BE2C (cell line): ENCODE data around the gene CAMK2D.

Experiments used
- DNase-seq: peaks from one replicate; pipeline ENCODE4 v3.0.0-alpha.2; 2020
- H3K27me3 ChIP-seq: fragments of 250-450 bp; sonication (Bioruptor Pico); 2 replicates; pipeline ENCODE4 v1.5.1; 2020; ENCODE audit warnings: mild to moderate bottlenecking
- H3K36me3 ChIP-seq: fragments of 250-450 bp; sonication (Bioruptor Pico); 2 replicates; pipeline ENCODE4 v1.5.1; 2020; ENCODE audit warnings: mild to moderate bottlenecking
- H3K4me1 ChIP-seq: fragments of 250-450 bp; sonication (Bioruptor Pico); 2 replicates; pipeline ENCODE4 v1.5.1; 2020
- H3K4me3 ChIP-seq: 2 replicates; pipeline ENCODE4 v1.5.1; 2011; ENCODE audit warnings: low read depth, low read length
- H3K9me3 ChIP-seq: fragments of 250-450 bp; sonication (Bioruptor Pico); 2 replicates; pipeline ENCODE4 v1.5.1; 2020
- CTCF ChIP-seq: IDR thresholded peaks from 2 replicates; pipeline ENCODE4 v1.5.1; 2012; ENCODE audit warnings: mild to moderate bottlenecking, low read depth, low read length

CAMK2D gene

DNA sequence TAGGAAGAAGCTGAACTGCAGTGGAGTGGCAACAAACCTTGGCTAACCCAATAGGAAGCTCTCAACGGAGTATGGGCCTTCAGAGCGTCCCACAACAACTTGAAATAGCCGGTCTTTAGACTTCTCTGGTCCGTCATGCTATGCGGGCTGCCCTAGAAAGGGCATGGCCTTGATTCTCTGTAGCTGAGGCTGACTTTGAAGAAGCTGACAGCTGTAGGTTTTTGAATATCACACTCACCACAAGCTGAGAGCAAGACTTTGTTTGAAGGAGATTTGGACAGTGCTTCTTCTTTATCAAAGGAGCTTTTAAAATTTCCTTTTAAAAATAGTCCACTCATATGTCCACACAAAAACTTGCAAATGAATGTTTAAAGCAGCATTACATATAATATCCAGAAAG is 322.9 kb downstream of the CAMK2D start:
- H3K9me3 ChIP-seq: no peaks in the 10 kb centered on the region

DNA sequence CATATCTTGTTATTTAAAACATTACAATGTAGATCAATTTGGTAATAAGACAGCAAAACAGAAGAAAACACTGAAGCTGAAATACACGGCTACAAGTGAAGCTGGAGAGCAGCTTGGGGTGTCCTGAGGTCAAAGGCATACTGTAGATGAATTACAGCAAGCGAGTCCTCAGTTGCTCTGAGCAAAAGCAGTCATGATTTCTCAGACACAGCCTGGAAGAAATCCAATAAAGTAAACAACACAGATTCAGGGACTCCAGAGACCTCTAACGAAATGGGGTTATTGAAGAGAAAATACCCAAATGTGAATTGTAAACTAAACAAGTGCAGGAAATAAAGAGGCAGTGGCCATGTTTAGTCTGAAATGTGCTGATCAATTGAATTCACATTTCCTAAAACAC is 324.4 kb downstream of the CAMK2D start:
- Histone ChIP-seq H3K4me1 (peaks cover 17% of the 10 kb centered on the region), H3K36me3 (no peaks in the 10 kb centered on the region), H3K4me3 (no peak overlapping the region), H3K9me3 (no peaks in the 10 kb centered on the region), H3K27me3 (no peaks in the 10 kb centered on the region)
- TF ChIP-seq CTCF: no peak
- no peak for DNase-seq

More for the DNA sequence above, 322.9 kb downstream of the CAMK2D start:
- Histone ChIP-seq H3K4me1 (peaks cover 17% of the 10 kb centered on the region), H3K36me3 (no peaks in the 10 kb centered on the region), H3K27me3 (no peaks in the 10 kb centered on the region), H3K4me3 (no peak overlapping the region)
- TF ChIP-seq CTCF: no peak
- no peak for DNase-seq

GRCh38 chr4:113436360-113436759 is 325.2 kb downstream of the CAMK2D start:
- H3K9me3 ChIP-seq: no peaks in the 10 kb centered on the region
- H3K4me1 ChIP-seq: peaks cover 17% of the 10 kb centered on the region
- no peaks in the 10 kb centered on the region for H3K36me3 ChIP-seq
- no peak for TF ChIP-seq CTCF
- H3K4me3 ChIP-seq: peak overlapping the region; percentile 22; the same call in 1 of the 2 replicates
- DNase-seq: no peak
- H3K27me3 ChIP-seq: no peaks in the 10 kb centered on the region

DNA sequence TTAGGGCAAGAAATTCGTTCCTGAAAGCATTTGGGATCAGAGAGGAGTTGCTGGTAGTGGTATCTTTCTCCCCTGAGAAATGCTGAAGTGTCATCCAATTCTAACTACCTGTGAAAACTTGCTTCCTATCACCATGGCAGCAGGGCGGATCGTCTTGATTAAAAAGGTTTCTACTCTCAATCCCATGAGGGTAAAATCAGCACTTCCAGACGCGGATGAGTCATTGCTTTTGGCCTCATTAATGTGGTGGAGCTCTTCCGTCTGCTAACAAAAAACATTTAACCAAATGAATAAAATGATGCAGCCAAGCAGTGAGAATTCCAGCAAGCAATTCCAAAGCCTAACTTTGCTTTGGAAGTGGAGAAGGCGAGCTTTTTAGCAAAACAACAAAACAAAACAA is 325.6 kb downstream of the CAMK2D start:
- Histone ChIP-seq H3K4me3 (peak overlapping the region; percentile 22; the same call in 1 of the 2 replicates), H3K9me3 (no peaks in the 10 kb centered on the region), H3K36me3 (no peaks in the 10 kb centered on the region), H3K27me3 (no peaks in the 10 kb centered on the region), H3K4me1 (peaks cover 17% of the 10 kb centered on the region)
- TF ChIP-seq CTCF: no peak
- peak; percentile 58 for DNase-seq

DNA sequence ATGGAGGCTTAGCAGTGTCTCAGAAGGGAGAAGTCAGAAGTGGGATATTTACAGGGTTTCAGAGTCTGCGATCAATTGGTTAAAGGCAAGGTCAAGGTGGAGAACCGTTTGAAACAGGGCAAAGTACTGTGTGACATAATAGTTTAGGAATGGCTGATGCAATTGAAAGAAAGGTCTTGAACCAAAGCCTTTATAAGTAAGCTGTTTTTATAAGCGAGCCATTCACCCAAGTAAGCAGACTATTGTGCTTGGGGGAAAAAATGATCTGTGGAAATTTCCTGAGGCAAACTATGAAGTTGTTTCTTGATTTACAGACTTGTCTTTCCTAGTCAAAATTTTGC is 327.3 kb downstream of the CAMK2D start:
- no peak for TF ChIP-seq CTCF
- Histone ChIP-seq H3K36me3 (no peaks in the 10 kb centered on the region), H3K4me1 (peaks cover 17% of the 10 kb centered on the region), H3K4me3 (no peak overlapping the region), H3K27me3 (no peaks in the 10 kb centered on the region), H3K9me3 (no peaks in the 10 kb centered on the region)
- no peak for DNase-seq

- Histone ChIP-seq H3K36me3 (no peaks in the 10 kb centered on the region), H3K4me1 (peaks cover 17% of the 10 kb centered on the region), H3K4me3 (no peak overlapping the region), H3K9me3 (no peaks in the 10 kb centered on the region), H3K27me3 (no peaks in the 10 kb centered on the region)
- no peak for DNase-seq
- no peak for TF ChIP-seq CTCF
Measured at GRCh38 chr4:113433536-113434246, 327.8 kb downstream of the CAMK2D start.
